Subcutaneous abdominal adipose tissue (tissue), 5 donors: ENCODE results near the gene PIM2.

Experiments used
- H3K27ac ChIP-seq: one replicate; pipeline ENCODE4 v1.7.0; 2013; ENCODE audit warnings: low read depth, mild to moderate bottlenecking, inconsistent platforms, low read length, moderate library complexity
- H3K27me3 ChIP-seq, 5 donors: one replicate each; pipeline ENCODE4 v1.7.0; 2013; ENCODE audit warnings: low read length in 5 of 5, inconsistent platforms in 1 of 5; ENCODE audit not compliant: control insufficient read depth in 5 of 5, insufficient read depth in 4 of 5
- H3K36me3 ChIP-seq, 5 donors: one replicate each; pipeline ENCODE4 v1.7.0; 2013; ENCODE audit warnings: low read length in 5 of 5; ENCODE audit not compliant: control insufficient read depth in 5 of 5, insufficient read depth in 5 of 5
- H3K4me1 ChIP-seq, 5 donors: one replicate each; pipeline ENCODE4 v1.7.0; 2013; ENCODE audit warnings: low read length in 5 of 5, mild to moderate bottlenecking in 3 of 5, moderate library complexity in 1 of 5; ENCODE audit not compliant: control insufficient read depth in 5 of 5, insufficient read depth in 5 of 5
- H3K4me3 ChIP-seq, 5 donors: one replicate each; pipeline ENCODE4 v1.7.0; 2013; ENCODE audit warnings: low read length in 5 of 5, low read depth in 1 of 5
- H3K9ac ChIP-seq, 5 donors: one replicate each; pipeline ENCODE4 v1.7.0; 2013; ENCODE audit warnings: low read length in 5 of 5, mild to moderate bottlenecking in 4 of 5, moderate library complexity in 3 of 5
- H3K9me3 ChIP-seq, 5 donors: one replicate each; pipeline ENCODE4 v1.7.0; 2013; ENCODE audit warnings: low read length in 5 of 5; ENCODE audit not compliant: control insufficient read depth in 5 of 5
- donor health status: healthy.
- donor health status: healthy.
- donor health status: healthy.
- donor health status: healthy.
- donor health status: healthy.

The PIM2 gene

DNA sequence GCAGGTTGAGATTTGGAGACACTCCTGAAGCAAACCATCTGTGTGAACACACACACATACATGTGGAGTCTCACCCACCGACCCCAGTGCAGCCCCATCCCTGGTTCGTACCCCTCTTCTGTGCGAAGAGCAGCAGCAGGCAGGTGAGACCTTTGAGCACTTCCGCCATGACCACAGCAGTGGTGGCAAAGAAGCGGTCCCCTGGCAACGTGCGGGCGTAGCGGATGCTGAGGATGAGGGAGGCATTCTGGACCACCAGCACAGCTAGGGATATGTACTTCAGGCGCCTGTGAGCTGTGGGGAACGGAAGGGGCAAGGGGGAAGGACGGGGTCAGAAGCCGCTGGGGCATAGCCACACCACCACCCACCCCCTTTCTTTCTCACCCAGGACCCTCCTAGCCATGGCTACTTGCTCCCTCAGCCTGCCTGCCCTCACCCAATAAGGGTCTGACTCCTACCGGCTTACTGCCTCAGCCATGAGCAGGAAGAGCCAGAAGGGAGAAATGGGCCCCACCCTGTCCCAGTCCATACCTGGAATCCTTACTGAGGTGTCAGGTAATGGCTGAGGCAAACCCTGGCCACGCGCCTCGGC lies 9.0 kb downstream of the PIM2 start:
- Histone ChIP-seq H3K36me3 (peaks cover 0 to 41% (median 16%) of the 10 kb centered on the region in 5 donors), H3K9ac (no peak overlapping the region), H3K9me3 (peaks cover 0 to 5% (median 0%) of the 10 kb centered on the region in 5 donors), H3K4me3 (no peak overlapping the region), H3K27me3 (peaks cover 0 to 4% (median 2%) of the 10 kb centered on the region in 5 donors), H3K4me1 (peaks cover 2 to 16% (median 12%) of the 10 kb centered on the region in 5 donors), H3K27ac (no peak overlapping the region)

DNA sequence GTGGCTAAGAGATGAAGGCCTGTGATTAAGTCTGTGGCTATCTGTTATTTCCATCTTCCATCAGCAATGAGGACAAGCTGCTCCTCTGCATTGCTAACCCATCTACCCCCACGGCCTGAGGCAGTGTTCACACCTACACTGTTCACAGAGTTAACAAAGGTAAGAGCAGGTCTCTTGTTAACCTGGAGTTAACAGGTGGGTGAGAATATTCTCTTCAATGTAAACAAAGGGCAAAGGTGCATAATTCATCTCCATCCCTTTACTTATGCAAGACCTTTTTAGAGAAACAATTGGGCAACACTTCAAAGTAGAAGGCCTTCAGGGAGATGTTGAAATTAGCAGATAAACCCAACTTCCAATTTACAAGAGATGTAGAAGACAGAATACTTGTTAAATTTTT lies 10.2 kb downstream of the PIM2 start:
- Histone ChIP-seq H3K27ac (no peak overlapping the region), H3K27me3 (peaks cover 0 to 2% (median 2%) of the 10 kb centered on the region in 5 donors), H3K4me1 (peaks cover 2 to 16% (median 12%) of the 10 kb centered on the region in 5 donors), H3K4me3 (no peak overlapping the region), H3K9ac (no peak overlapping the region), H3K36me3 (peaks cover 0 to 33% (median 17%) of the 10 kb centered on the region in 5 donors), H3K9me3 (peaks cover 0 to 5% (median 0%) of the 10 kb centered on the region in 5 donors)

DNA sequence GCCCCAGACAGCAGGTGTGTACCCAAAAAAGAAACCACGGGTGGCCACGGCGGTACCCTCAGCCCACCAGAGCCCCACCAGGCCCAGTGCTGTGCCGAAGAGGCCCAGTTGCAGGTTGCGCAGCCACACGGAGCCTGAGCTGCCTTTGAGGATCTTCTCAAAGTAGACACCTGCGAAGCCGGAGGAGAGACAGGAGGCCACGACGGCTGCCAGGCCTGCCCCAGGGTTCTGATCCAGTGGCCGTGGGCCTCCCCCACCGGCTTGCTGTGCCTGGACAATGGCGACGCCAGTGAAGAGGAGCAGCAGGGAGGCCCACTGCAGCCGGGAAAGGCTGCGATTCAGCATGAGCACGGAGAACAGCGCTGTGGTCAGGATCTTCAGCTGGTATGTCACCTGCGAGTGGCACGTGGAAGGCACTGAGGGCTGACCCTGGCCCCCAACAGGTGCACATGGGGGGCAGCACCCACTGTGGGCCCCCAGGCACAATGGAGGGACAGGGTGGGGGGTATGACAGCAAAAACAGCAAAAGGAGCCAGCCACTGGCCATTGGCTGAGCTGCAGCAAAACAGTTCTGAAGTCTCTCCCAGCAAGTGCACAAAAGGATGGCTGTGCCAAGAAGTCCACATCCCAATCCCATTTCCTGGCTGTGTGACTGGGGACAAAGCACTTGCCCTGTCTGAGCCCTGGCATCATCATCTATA lies 13.6 kb downstream of the PIM2 start:
- no peak overlapping the region for H3K9ac ChIP-seq
- no peak overlapping the region for H3K4me3 ChIP-seq
- peaks cover 0 to 60% (median 36%) of the 10 kb centered on the region in 5 donors for H3K36me3 ChIP-seq

DNA sequence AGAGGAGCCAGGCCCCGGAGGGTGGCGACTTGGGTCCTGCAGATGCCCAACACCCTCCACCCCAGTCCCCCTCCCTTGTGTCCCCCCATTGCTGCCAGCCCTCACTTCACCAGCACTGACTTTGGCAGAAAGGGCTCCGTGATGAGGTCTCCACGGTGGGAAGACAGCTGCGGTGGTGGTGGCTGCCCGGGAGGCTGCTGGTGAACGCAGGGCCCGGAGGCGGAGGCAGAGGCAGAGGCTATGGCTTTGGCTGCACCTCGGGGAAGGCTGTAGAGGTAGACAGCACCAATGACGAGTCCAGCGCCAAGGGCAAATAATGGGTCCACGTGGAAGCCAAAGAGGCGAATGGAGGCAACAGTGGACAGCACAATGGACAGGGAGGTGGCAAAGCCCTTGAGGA lies 14.2 kb downstream of the PIM2 start:
- H3K4me3 ChIP-seq = no peak overlapping the region

More for the DNA sequence above, 13.6 kb downstream of the PIM2 start:
- Histone ChIP-seq H3K4me1 (peaks cover 0 to 2% (median 0%) of the 10 kb centered on the region in 5 donors), H3K27ac (no peak overlapping the region), H3K9me3 (peaks cover 0 to 2% (median 0%) of the 10 kb centered on the region in 5 donors), H3K27me3 (peaks cover 0 to 7% (median 7%) of the 10 kb centered on the region in 5 donors)

DNA sequence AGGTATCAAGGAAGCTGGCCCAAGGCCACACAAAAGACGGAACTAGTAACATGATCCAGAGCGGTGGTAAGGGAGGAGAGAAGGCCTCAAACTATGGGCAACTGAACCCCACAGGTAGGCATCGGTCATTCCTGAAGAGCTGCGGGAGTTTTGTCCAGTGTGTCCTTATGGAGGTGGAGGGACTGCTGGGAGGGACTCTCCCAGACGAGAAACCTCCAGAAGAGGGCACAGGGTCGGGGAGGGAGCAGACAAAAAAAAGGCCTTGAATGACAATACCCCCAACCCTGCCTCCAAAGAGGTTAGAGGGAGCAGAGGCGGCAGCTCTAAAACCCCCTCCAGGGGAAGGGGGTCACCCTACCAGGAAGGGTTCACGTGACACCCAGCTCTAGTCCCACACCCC lies 14.6 kb downstream of the PIM2 start:
- Histone ChIP-seq H3K4me1 (peaks cover 0 to under 1% (median 0%) of the 10 kb centered on the region in 5 donors), H3K9me3 (peaks cover 0 to 2% (median 0%) of the 10 kb centered on the region in 5 donors), H3K9ac (no peak overlapping the region), H3K36me3 (peaks cover 0 to 59% (median 32%) of the 10 kb centered on the region in 5 donors), H3K27me3 (peaks cover 0 to 7% (median 5%) of the 10 kb centered on the region in 5 donors), H3K4me3 (no peak overlapping the region), H3K27ac (no peak overlapping the region)

More for the DNA sequence above, 14.2 kb downstream of the PIM2 start:
- Histone ChIP-seq H3K36me3 (peaks cover 0 to 60% (median 34%) of the 10 kb centered on the region in 5 donors), H3K9ac (no peak overlapping the region), H3K27ac (no peak overlapping the region), H3K27me3 (peaks cover 0 to 7% (median 5%) of the 10 kb centered on the region in 5 donors), H3K9me3 (peaks cover 0 to 2% (median 0%) of the 10 kb centered on the region in 5 donors), H3K4me1 (no peaks in the 10 kb centered on the region)

DNA sequence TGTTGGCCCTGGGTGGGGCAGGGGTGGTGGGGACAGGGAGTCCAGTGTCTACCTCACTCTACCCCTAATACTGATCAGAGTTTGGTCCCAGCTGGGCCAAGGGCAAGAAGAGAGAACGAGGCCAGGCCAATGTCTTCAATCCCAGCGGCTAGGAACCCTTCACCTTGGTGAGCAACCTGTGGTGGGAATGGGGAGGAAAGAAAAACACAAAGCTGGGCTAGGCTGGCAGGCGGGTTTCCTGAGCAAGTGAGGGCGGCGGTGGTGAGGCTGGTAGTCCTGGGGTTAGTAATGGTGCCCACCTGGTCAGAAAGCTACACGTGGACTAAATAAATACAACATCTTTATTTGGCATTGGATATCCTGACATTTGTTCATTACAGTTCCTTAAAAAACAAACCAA lies 15.5 kb downstream of the PIM2 start:
- Histone ChIP-seq H3K27ac (no peak overlapping the region), H3K4me3 (no peak overlapping the region), H3K27me3 (peaks cover 0 to 7% (median 5%) of the 10 kb centered on the region in 5 donors), H3K9ac (no peak overlapping the region), H3K4me1 (peaks cover 0 to 8% (median 5%) of the 10 kb centered on the region in 5 donors), H3K36me3 (peaks cover 0 to 55% (median 31%) of the 10 kb centered on the region in 5 donors), H3K9me3 (peaks cover 0 to 2% (median 0%) of the 10 kb centered on the region in 5 donors)

DNA sequence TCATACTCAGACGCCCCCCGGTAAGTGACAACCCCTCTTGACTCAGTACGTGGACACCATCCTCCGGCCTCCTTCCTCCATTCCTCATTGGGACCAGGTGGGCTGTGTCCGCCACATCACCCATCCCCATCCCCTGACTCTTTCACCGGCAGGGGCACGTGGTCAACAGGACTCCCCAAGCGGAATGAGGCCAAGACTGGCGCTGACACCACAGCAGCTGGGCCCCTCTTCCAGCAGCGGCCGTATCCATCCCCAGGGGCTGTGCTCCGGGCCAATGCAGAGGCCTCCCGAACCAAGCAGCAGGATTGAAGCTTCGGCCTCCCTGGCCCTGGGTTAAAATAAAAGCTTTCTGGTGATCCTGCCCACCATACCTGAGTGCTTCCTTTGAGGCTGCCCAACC lies 16.0 kb downstream of the PIM2 start:
- Histone ChIP-seq H3K27me3 (peaks cover 0 to 7% (median 5%) of the 10 kb centered on the region in 5 donors), H3K9me3 (peaks cover 0 to 5% (median 0%) of the 10 kb centered on the region in 5 donors), H3K27ac (no peak overlapping the region), H3K36me3 (peaks cover 0 to 55% (median 31%) of the 10 kb centered on the region in 5 donors), H3K9ac (no peak overlapping the region), H3K4me3 (no peak overlapping the region), H3K4me1 (peaks cover 0 to 10% (median 7%) of the 10 kb centered on the region in 5 donors)

DNA sequence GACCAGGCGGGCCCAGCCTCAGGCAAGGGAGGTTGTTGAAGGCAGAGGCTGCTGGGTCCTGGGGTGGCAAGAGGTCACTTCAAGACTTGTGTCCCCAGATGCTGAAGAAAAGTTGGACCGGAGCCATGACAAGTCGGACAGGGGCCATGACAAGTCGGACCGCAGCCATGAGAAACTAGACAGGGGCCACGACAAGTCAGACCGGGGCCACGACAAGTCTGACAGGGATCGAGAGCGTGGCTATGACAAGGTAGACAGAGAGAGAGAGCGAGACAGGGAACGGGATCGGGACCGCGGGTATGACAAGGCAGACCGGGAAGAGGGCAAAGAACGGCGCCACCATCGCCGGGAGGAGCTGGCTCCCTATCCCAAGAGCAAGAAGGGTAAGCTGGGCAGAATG lies 16.7 kb downstream of the PIM2 start:
- Histone ChIP-seq H3K36me3 (peaks cover 0 to 55% (median 31%) of the 10 kb centered on the region in 5 donors), H3K27me3 (peaks cover 0 to 7% (median 5%) of the 10 kb centered on the region in 5 donors), H3K9me3 (peaks cover 0 to 10% (median 4%) of the 10 kb centered on the region in 5 donors), H3K4me3 (no peak overlapping the region), H3K27ac (no peak overlapping the region), H3K4me1 (peaks cover 0 to 10% (median 7%) of the 10 kb centered on the region in 5 donors), H3K9ac (no peak overlapping the region)

DNA sequence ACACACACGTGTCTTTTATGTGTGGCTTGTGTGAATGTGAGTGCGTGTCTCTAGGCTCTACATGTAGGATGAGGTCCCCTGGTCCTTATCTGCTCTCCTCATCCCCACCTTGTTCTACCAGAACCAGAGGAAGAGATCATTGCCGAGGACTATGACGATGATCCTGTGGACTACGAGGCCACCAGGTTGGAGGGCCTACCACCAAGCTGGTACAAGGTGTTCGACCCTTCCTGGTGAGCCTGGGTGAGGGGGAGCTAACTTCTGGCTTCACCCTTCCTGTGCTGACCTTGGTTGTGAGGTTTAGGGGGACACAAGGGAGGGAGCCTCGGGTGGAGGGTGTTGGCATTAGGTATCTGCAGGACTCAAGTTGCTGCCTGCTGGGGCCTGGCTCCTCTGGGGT lies 17.8 kb downstream of the PIM2 start:
- H3K27ac ChIP-seq = no peak overlapping the region
- H3K4me3 ChIP-seq = no peak overlapping the region
- peaks cover 2 to 16% (median 16%) of the 10 kb centered on the region in 5 donors for H3K4me1 ChIP-seq
- no peak overlapping the region for H3K9ac ChIP-seq
- peaks cover 0 to 7% (median 5%) of the 10 kb centered on the region in 5 donors for H3K27me3 ChIP-seq
- H3K36me3 ChIP-seq = peaks cover 0 to 48% (median 29%) of the 10 kb centered on the region in 5 donors
- H3K9me3 ChIP-seq = peaks cover 0 to 10% (median 7%) of the 10 kb centered on the region in 5 donors

DNA sequence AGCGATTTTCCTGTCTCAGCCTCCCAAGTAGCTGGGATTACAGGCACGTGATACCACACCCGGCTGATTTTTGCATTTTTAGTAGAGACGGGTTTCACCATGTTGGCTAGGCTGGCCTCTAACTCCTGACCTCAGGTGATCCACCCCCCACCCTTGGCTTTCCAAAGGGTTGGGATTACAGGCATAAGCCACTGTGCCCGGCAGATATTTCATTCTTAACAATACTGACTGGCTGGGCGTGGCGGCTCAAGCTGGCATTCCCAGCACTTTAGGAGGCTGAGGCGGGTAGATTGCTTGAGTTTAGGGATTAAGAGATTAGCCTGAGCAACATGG lies 19.8 kb downstream of the PIM2 start:
- Histone ChIP-seq H3K36me3 (peaks cover 0 to 38% (median 21%) of the 10 kb centered on the region in 5 donors), H3K27me3 (peaks cover 0 to 5% (median 5%) of the 10 kb centered on the region in 5 donors), H3K4me3 (no peak overlapping the region), H3K4me1 (peaks cover 2 to 16% (median 16%) of the 10 kb centered on the region in 5 donors), H3K27ac (no peak overlapping the region), H3K9me3 (peaks cover 0 to 10% (median 7%) of the 10 kb centered on the region in 5 donors), H3K9ac (no peak overlapping the region)
